Right atrium auricular region (tissue), 2 donors: ENCODE results near the gene PPP2R1B. TPM values are rescaled to one million over a fixed set of nuclear protein-coding genes. Genes with fewer than 3 reads are reported as not detected.

Source experiments
- DNase-seq: peaks from one replicate; pipeline ENCODE4 v3.0.0-alpha.2; 2019; ENCODE audit warnings: low spot score
- H3K27ac ChIP-seq, 2 donors: fragments of 200-600 bp; sonication (generic); 1 replicate in 1 of 2; 2 replicates in 1 of 2; pipeline ENCODE4 v1.5.1; 2016 to 2019
- H3K27me3 ChIP-seq, 2 donors: fragments of 200-600 bp; sonication (generic); one replicate each; pipeline versions ENCODE4 v1.5.1 to v1.6.0; 2017 to 2019
- H3K36me3 ChIP-seq: fragments of 200-600 bp; sonication (generic); one replicate; pipeline ENCODE4 v1.5.1; 2016
- H3K4me1 ChIP-seq, 2 donors: fragments of 200-600 bp; sonication (generic); one replicate each; pipeline versions ENCODE4 v1.5.1 to v1.6.0; 2017 to 2019
- H3K4me3 ChIP-seq, 2 donors: fragments of 200-600 bp; sonication (generic); 1 replicate in 1 of 2; 2 replicates in 1 of 2; pipeline ENCODE4 v1.5.1; 2017 to 2019; ENCODE audit warnings: mild to moderate bottlenecking in 1 of 2, moderate library complexity in 1 of 2
- H3K9me3 ChIP-seq, 2 donors: fragments of 200-600 bp; sonication (generic); one replicate each; pipeline ENCODE4 v1.5.1; 2019
- total RNA-seq, 2 donors: library from RNA; depleted of rRNA; stranded (reverse); fragments of >200 nt; gene quantifications; one replicate each; pipeline ENCODE4 v1.1.0, GENCODE V29; 2016
- TF ChIP-seq, protein P1 (sequence below), 2 donors: fragments of 200-600 bp; sonication (generic); IDR thresholded peaks; one replicate each; pipeline ENCODE4 v1.5.1; 2019; ENCODE audit warnings: antibody characterized with exemption in 2 of 2

Gene PPP2R1B
- total RNA-seq, 2 donors from 2014 or later, result 6.5 to 13.2 TPM

GRCh38 chr11:111743700-111744099 is 22.5 kb downstream of the PPP2R1B start:
- H3K36me3 ChIP-seq, result peaks cover 57% of the 10 kb centered on the region
- DNase-seq, result no peak
- H3K27ac ChIP-seq, result no peak overlapping the region
- TF ChIP-seq, protein P1, sequence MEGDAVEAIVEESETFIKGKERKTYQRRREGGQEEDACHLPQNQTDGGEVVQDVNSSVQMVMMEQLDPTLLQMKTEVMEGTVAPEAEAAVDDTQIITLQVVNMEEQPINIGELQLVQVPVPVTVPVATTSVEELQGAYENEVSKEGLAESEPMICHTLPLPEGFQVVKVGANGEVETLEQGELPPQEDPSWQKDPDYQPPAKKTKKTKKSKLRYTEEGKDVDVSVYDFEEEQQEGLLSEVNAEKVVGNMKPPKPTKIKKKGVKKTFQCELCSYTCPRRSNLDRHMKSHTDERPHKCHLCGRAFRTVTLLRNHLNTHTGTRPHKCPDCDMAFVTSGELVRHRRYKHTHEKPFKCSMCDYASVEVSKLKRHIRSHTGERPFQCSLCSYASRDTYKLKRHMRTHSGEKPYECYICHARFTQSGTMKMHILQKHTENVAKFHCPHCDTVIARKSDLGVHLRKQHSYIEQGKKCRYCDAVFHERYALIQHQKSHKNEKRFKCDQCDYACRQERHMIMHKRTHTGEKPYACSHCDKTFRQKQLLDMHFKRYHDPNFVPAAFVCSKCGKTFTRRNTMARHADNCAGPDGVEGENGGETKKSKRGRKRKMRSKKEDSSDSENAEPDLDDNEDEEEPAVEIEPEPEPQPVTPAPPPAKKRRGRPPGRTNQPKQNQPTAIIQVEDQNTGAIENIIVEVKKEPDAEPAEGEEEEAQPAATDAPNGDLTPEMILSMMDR (IDR thresholded peaks at IDR 0.05), result no peak
- H3K4me3 ChIP-seq, result no peak overlapping the region
- H3K9me3 ChIP-seq, result no peaks in the 10 kb centered on the region
- H3K4me1 ChIP-seq, result peaks cover 0 to 12% of the 10 kb centered on the region in 2 donors
- no peaks in the 10 kb centered on the region for H3K27me3 ChIP-seq

DNA sequence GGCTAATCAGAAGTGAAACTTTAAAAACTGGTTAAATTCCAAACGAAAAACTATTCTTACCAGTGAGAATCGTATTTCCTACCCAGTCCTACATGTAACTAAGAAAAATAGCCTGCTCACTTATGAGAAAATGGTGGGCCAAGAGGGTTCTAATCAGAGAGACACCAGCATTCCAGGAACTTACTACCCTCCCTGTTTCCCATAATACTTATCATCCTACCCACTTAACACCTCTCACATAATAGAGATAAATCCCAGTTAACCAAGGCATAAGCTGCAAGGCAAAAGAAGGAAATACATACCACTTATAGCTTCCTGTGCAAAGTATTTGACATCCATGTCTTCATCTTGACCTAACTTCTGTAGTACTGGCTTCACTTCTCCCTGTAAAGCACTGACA is 24.4 kb downstream of the PPP2R1B start:
- DNase-seq, result no peak
- H3K9me3 ChIP-seq, result no peaks in the 10 kb centered on the region
- no peak overlapping the region for H3K4me3 ChIP-seq
- TF ChIP-seq, protein P1 (IDR thresholded peaks at IDR 0.05), result no peak
- H3K36me3 ChIP-seq, result peaks cover 39% of the 10 kb centered on the region
- H3K27me3 ChIP-seq, result no peaks in the 10 kb centered on the region
- peak overlapping the region in 1 of 2 donors; percentile 24 for H3K27ac ChIP-seq
- peaks cover 0 to 32% of the 10 kb centered on the region in 2 donors for H3K4me1 ChIP-seq

- peaks cover 0 to 46% of the 10 kb centered on the region in 2 donors for H3K4me1 ChIP-seq
- H3K36me3 ChIP-seq, result peaks cover 29% of the 10 kb centered on the region
- DNase-seq, result no peak
- H3K9me3 ChIP-seq, result no peaks in the 10 kb centered on the region
- TF ChIP-seq, protein P1 (IDR thresholded peaks at IDR 0.05), result no peak
- no peak overlapping the region for H3K4me3 ChIP-seq
- H3K27ac ChIP-seq, result no peak overlapping the region
- no peaks in the 10 kb centered on the region for H3K27me3 ChIP-seq
Measured at GRCh38 chr11:111739299-111739698, 26.9 kb downstream of the PPP2R1B start.

DNA sequence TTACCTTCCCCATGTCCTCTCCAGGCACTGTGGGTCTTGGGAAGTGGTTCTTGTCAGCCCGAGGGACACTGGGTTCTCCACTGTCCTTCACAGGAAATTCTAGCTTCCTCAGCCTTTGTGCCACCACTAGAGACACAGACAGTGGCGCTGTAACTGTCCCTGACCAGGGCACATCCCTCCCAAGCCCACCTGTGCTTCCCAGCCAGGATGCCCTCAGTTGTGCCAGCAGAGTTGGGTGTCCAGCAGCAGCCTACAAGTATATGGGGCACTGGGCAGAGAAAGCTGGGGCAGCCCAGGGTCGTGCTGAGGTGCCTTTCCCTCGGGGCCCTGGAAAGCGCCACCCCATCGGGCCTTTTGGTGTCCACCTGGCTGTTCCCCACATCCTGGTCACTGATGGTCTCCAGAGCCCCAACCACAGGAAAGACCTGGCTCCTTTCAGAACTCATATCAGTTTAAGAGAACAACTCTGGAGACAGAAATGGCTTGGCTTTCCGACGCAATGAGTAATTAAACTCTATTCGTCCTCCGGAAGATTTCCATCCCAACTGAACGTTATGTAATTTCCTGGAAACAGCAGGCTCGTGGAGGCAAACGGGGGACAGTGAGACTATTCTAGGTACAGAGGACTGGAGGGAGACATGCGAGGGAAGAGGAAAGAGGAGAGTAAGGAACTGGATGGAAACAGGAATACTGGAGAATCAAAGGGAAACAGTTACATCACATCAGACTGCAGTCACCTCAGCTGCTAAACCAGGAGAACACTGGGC is 28.6 kb downstream of the PPP2R1B start:
- Histone ChIP-seq H3K36me3 (peaks cover 15% of the 10 kb centered on the region), H3K9me3 (no peaks in the 10 kb centered on the region), H3K27ac (peak overlapping the region; percentile 91 to 97), H3K4me1 (peaks cover 0 to 63% of the 10 kb centered on the region in 2 donors), H3K4me3 (no peak overlapping the region), H3K27me3 (no peaks in the 10 kb centered on the region)
- no peak for DNase-seq
- TF ChIP-seq, protein P1 (IDR thresholded peaks at IDR 0.05), result no peak

GRCh38 chr11:111736621-111737443 is 29.4 kb downstream of the PPP2R1B start:
- no peaks in the 10 kb centered on the region for H3K27me3 ChIP-seq
- TF ChIP-seq, protein P1 (IDR thresholded peaks at IDR 0.05), result no peak
- peak overlapping the region; percentile 91 to 97 for H3K27ac ChIP-seq
- H3K4me3 ChIP-seq, result no peak overlapping the region
- peaks cover 0 to 71% of the 10 kb centered on the region in 2 donors for H3K4me1 ChIP-seq
- H3K9me3 ChIP-seq, result no peaks in the 10 kb centered on the region
- H3K36me3 ChIP-seq, result peaks cover 13% of the 10 kb centered on the region
- DNase-seq, result no peak
